ENCODE data around the gene UBR4. TPM values are rescaled to one million over a fixed set of nuclear protein-coding genes. Genes with fewer than 3 reads are reported as not detected.

UBR4 gene
- total RNA-seq, 1 experiment from 2014 or later = 131 TPM

DNA sequence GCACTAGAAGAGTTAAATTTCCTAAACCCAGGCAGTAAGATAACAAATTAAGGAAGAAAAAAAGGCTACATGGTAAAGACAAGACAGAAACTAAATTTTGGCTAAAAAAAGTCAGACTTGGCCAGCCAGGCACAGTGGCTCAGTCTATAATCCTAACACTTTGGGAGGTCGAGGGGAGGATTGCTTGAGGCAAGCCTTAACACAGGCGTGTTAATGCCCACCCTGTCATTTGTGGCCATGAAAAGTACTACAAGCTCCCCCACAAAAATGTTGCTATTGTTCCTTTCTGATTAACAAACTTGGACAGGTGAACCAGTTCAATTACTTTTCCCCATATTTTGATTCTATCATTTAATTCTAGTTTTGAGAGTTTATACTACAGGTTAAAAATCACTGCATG is 32.3 kb downstream of the UBR4 start:
- Mint-ChIP-seq H3K4me3 (no peak overlapping the region), H3K27me3 (ENCODE audit: low read depth) (no peaks in the 10 kb centered on the region), H3K4me1 (no peaks in the 10 kb centered on the region), H3K27ac (no peak overlapping the region), H3K9me3 (no peaks in the 10 kb centered on the region), H3K36me3 (ENCODE audit: insufficient read depth in 1 of 3, low read depth in 3 of 3) (peaks cover 38 to 86% (median 79%) of the 10 kb centered on the region in 3 experiments; a peak in 6 of 7 replicates)
- TF ChIP-seq, protein P1, sequence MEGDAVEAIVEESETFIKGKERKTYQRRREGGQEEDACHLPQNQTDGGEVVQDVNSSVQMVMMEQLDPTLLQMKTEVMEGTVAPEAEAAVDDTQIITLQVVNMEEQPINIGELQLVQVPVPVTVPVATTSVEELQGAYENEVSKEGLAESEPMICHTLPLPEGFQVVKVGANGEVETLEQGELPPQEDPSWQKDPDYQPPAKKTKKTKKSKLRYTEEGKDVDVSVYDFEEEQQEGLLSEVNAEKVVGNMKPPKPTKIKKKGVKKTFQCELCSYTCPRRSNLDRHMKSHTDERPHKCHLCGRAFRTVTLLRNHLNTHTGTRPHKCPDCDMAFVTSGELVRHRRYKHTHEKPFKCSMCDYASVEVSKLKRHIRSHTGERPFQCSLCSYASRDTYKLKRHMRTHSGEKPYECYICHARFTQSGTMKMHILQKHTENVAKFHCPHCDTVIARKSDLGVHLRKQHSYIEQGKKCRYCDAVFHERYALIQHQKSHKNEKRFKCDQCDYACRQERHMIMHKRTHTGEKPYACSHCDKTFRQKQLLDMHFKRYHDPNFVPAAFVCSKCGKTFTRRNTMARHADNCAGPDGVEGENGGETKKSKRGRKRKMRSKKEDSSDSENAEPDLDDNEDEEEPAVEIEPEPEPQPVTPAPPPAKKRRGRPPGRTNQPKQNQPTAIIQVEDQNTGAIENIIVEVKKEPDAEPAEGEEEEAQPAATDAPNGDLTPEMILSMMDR (conservative IDR thresholded peaks at IDR 0.05) = no peak
- Histone ChIP-seq H3K27ac (ENCODE audit: insufficient read length, low read depth, low read length) (no peak overlapping the region), H3K23ac (ENCODE audit: insufficient read length, low read depth, low read length) (no peak overlapping the region), H2BK20ac (ENCODE audit: low read depth, low read length, poor library complexity, severe bottlenecking) (no peak overlapping the region), H3K79me2 (ENCODE audit: insufficient read depth, low read length) (no peaks in the 10 kb centered on the region), H3K79me1 (ENCODE audit: insufficient read depth, low read depth, low read length, poor library complexity, severe bottlenecking) (no peaks in the 10 kb centered on the region), H3K56ac (ENCODE audit: insufficient read length, low read depth, low read length) (no peak overlapping the region), H3K18ac (ENCODE audit: insufficient read length, low read depth, low read length) (no peak overlapping the region), H3K14ac (ENCODE audit: insufficient read depth, low read length) (no peak overlapping the region), H3K4me1 (ENCODE audit: insufficient read depth, low read length) (no peaks in the 10 kb centered on the region), H4K20me1 (ENCODE audit: control insufficient read depth, insufficient read depth, insufficient read length) (peaks cover 3% of the 10 kb centered on the region), H3K23me2 (ENCODE audit: insufficient read length, low read depth, low read length, poor library complexity, severe bottlenecking) (no peaks in the 10 kb centered on the region), H3K9ac (ENCODE audit: extremely low read depth, insufficient read length, low read length) (no peak overlapping the region), H2BK15ac (ENCODE audit: low read depth, low read length) (no peak overlapping the region), H3K4me2 (ENCODE audit: insufficient read depth, insufficient read length, low read length) (no peak overlapping the region), H2BK12ac (ENCODE audit: insufficient read length, low read depth, low read length) (no peak overlapping the region), H2BK5ac (ENCODE audit: insufficient read length, low read length) (no peak overlapping the region), H4K8ac (replicated peaks; ENCODE audit: insufficient read length, low read depth, low read length) (no peak overlapping the region), H2AK5ac (ENCODE audit: insufficient read length, low read length) (no peak overlapping the region), H3K27me3 (ENCODE audit: insufficient read depth, low read length) (no peaks in the 10 kb centered on the region), H3T11ph (ENCODE audit: low read length) (no peak overlapping the region), H3K9me3 (ENCODE audit: control insufficient read depth, low read depth, low read length) (no peaks in the 10 kb centered on the region), H4K91ac (ENCODE audit: insufficient read length, low read depth, low read length) (no peak overlapping the region), H2BK120ac (ENCODE audit: low read depth, low read length, poor library complexity, severe bottlenecking) (no peak overlapping the region), H4K5ac (ENCODE audit: insufficient read length, low read depth, low read length) (no peak overlapping the region), H2AFZ (ENCODE audit: low read length) (no peak overlapping the region), H3K4ac (ENCODE audit: low read depth, low read length) (no peak overlapping the region)
- no CpG with 5 or more reads among the region's 2 CpGs for WGBS (ENCODE audit: extremely low coverage, insufficient read length, low lambda C conversion rate)
- DNase-seq = no peak
